Left ventricle myocardium inferior (tissue), 1 donor: ENCODE data around the gene SAP30L. TPM values are rescaled to one million over a fixed set of nuclear protein-coding genes. Genes with fewer than 3 reads are reported as not detected.

Experiments used
- DNase-seq: peaks from one replicate; pipeline ENCODE4 v3.0.0-alpha.2; 2020
- H3K27ac ChIP-seq: fragments of 200-600 bp; replicated peaks from 2 replicates; pipeline ENCODE4 v1.8.0; 2021
- H3K27me3 ChIP-seq: fragments of 200-600 bp; 2 replicates; pipeline ENCODE4 v1.8.0; 2021; ENCODE audit warnings: low read depth
- H3K36me3 ChIP-seq: fragments of 200-600 bp; 2 replicates; pipeline ENCODE4 v1.8.0; 2021
- H3K4me1 ChIP-seq: fragments of 200-600 bp; 2 replicates; pipeline ENCODE4 v1.8.0; 2021
- H3K4me3 ChIP-seq: fragments of 200-600 bp; 2 replicates; pipeline ENCODE4 v1.8.0; 2021; ENCODE audit warnings: mild to moderate bottlenecking, moderate library complexity
- H3K9me3 ChIP-seq: fragments of 200-600 bp; replicated peaks from 2 replicates; pipeline ENCODE4 v1.8.0; 2021
- intact Hi-C: fragments of 100-400 bp; cut with micrococcal nuclease; formaldehyde crosslinking; loops from one replicate; pipeline ENCODE4 v1.11.0; 2022
- long read RNA-seq: library from polyadenylated mRNA; unstranded; transcript quantifications from one replicate; pipeline ENCODE4 v2.0.0, GENCODE V29; 2021
- total RNA-seq: library from RNA; stranded (reverse); fragmentation: NEBNext Ultra II Directional; extraction: Animal tissue kit (Norgen Biotek cat#: 25700); gene quantifications from one replicate; pipeline ENCODE4 v1.2.1, GENCODE V29; 2021
- TF ChIP-seq, protein P1 (sequence below): fragments of 200-600 bp; IDR thresholded peaks from 2 replicates; pipeline ENCODE4 v1.8.0; 2021; ENCODE audit warnings: antibody characterized with exemption, mild to moderate bottlenecking, borderline replicate concordance
- donor health status: DM: no; HTN: yes; CAD: no; lungs with severe emphysema.

SAP30L gene
- 31.3 TPM for total RNA-seq
- long read RNA-seq, full-length matches to known transcripts, result 43 of 48 reads
- long read RNA-seq, partial matches to known transcripts, result 0 of 48 reads
- long read RNA-seq, other reads (novel, unspliced or antisense), result 5 of 48 reads

GRCh38 chr5:154445422-154446194 lies at the start of gene SAP30L:
Gene SAP30L, plus strand, starts transcription at chr5:154445997. Its CDS starts 608 bp downstream, at chr5:154446605.
- no peaks in the 10 kb centered on the region for H3K9me3 ChIP-seq
- TF ChIP-seq, protein P1, sequence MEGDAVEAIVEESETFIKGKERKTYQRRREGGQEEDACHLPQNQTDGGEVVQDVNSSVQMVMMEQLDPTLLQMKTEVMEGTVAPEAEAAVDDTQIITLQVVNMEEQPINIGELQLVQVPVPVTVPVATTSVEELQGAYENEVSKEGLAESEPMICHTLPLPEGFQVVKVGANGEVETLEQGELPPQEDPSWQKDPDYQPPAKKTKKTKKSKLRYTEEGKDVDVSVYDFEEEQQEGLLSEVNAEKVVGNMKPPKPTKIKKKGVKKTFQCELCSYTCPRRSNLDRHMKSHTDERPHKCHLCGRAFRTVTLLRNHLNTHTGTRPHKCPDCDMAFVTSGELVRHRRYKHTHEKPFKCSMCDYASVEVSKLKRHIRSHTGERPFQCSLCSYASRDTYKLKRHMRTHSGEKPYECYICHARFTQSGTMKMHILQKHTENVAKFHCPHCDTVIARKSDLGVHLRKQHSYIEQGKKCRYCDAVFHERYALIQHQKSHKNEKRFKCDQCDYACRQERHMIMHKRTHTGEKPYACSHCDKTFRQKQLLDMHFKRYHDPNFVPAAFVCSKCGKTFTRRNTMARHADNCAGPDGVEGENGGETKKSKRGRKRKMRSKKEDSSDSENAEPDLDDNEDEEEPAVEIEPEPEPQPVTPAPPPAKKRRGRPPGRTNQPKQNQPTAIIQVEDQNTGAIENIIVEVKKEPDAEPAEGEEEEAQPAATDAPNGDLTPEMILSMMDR, result no peak
- intact Hi-C loops, result no loop called here
- H3K4me3 ChIP-seq, result peak within 1 kb of the TSS; percentile 95
- peak; percentile 95 for DNase-seq
- H3K27ac ChIP-seq, result peak within 1 kb of the TSS; percentile 90
- H3K4me1 ChIP-seq, result peaks cover 68% of the 10 kb centered on the region
- peaks cover 18% of the 10 kb centered on the region for H3K36me3 ChIP-seq
- H3K27me3 ChIP-seq, result no peaks in the 10 kb centered on the region

- intact Hi-C loops, result no loop called here
- DNase-seq, result no peak
- H3K4me1 ChIP-seq, result peaks cover 6% of the 10 kb centered on the region
- H3K36me3 ChIP-seq, result peaks cover 5% of the 10 kb centered on the region
- H3K27me3 ChIP-seq, result no peaks in the 10 kb centered on the region
- TF ChIP-seq, protein P1, result no peak
- H3K4me3 ChIP-seq, result no peak overlapping the region
- H3K9me3 ChIP-seq, result no peaks in the 10 kb centered on the region
- H3K27ac ChIP-seq, result no peak overlapping the region
Observed at GRCh38 chr5:154396128-154396527, 49.7 kb upstream of the SAP30L start.

- Histone ChIP-seq H3K4me1 (peaks cover 6% of the 10 kb centered on the region), H3K4me3 (peak overlapping the region; percentile 43), H3K9me3 (no peaks in the 10 kb centered on the region), H3K36me3 (peaks cover 5% of the 10 kb centered on the region), H3K27me3 (no peaks in the 10 kb centered on the region), H3K27ac (no peak overlapping the region)
- TF ChIP-seq, protein P1, result no peak
- intact Hi-C loops, result no loop called here
- DNase-seq, result no peak
Observed at GRCh38 chr5:154397652-154398406, 48.0 kb upstream of the SAP30L start.

DNA sequence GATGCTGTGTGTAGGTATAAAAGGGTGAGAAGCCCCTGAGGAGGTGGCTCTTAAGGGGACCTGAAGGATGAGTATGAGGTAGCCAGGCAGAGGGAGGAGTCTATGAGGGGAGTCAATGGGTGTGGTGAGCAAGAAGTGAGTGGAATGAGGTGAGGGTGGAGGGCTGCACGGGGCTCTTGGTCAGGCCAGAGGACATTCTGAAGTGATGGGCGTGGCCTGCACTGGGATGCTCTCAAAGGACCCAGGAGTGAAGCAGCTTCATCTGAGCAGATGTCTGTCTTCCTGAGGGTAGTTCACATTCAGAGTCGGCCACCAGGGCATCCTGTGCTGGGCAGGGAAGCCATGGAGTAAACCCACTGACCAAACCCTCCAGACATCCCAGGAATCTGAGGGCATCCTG lies 45.1 kb upstream of the SAP30L start:
- DNase-seq, result no peak
- Histone ChIP-seq H3K4me1 (peaks cover 17% of the 10 kb centered on the region), H3K27me3 (no peaks in the 10 kb centered on the region), H3K36me3 (no peaks in the 10 kb centered on the region), H3K9me3 (no peaks in the 10 kb centered on the region), H3K27ac (no peak overlapping the region), H3K4me3 (no peak overlapping the region)
- intact Hi-C loops, result no loop called here
- TF ChIP-seq, protein P1, result no peak

DNA sequence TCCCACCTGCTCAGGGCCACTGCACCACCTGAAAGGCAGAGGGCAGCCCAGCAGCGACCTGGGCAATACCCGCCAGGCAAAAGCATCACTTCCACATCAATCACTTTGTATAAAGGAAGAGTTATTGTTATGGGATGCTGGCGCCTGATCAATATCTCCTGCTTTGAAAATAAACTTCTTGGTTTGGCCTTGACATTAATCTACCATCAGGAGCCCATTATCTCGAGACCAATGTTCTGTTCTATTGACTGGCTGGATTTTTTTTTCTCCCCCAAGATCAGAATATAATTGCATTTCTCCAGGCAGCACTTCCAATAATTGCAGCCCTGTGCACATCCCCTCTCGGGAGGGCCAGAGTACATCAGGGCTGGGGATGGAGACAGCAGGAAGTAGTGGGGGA lies 44.4 kb upstream of the SAP30L start:
- peaks cover 17% of the 10 kb centered on the region for H3K4me1 ChIP-seq
- TF ChIP-seq, protein P1, result no peak
- H3K27ac ChIP-seq, result no peak overlapping the region
- H3K4me3 ChIP-seq, result no peak overlapping the region
- no peak for DNase-seq
- intact Hi-C loops, result no loop called here
- no peaks in the 10 kb centered on the region for H3K9me3 ChIP-seq
- H3K27me3 ChIP-seq, result no peaks in the 10 kb centered on the region
- no peaks in the 10 kb centered on the region for H3K36me3 ChIP-seq
